Activated CD4-positive, alpha-beta T cell treated with anti-CD3 and anti-CD28 coated beads for 36 hours (primary cell): ENCODE data around the gene RNFT2. TPM values are rescaled to one million over a fixed set of nuclear protein-coding genes. Genes with fewer than 3 reads are reported as not detected.

ENCODE experiments used
- ATAC-seq: fragments of 200-7000 bp; cut with Tn5 transposase; one replicate; pipeline ENCODE4 v1.10.0; 2021; ENCODE audit warnings: mild to moderate bottlenecking, moderate library complexity
- CTCF ChIA-PET: fragments of 350-600 bp; sonication (Branson Sonifier 250); formaldehyde crosslinking; loops from one replicate; lab custom pipeline; 2021; ENCODE audit warnings: antibody characterized with exemption; lab: Charles Lee
- POLR2A ChIA-PET: fragments of 350-600 bp; sonication (Branson Sonifier 250); formaldehyde crosslinking; loops from one replicate; lab custom pipeline; 2021; ENCODE audit warnings: antibody characterized with exemption, inconsistent platforms; lab: Charles Lee
- DNase-seq: peaks from one replicate; pipeline ENCODE4 v3.0.0-alpha.2; 2020
- H3K27ac Mint-ChIP-seq: one replicate; pipeline ENCODE4 v1.8.0; 2021; ENCODE audit warnings: mixed read lengths
- H3K27me3 Mint-ChIP-seq: one replicate; pipeline ENCODE4 v1.8.0; 2021; ENCODE audit warnings: mixed read lengths
- H3K36me3 Mint-ChIP-seq: one replicate; pipeline ENCODE4 v1.8.0; 2021; ENCODE audit warnings: low read depth, mixed read lengths
- H3K4me1 Mint-ChIP-seq: one replicate; pipeline ENCODE4 v1.8.0; 2021; ENCODE audit warnings: mixed read lengths
- H3K4me3 Mint-ChIP-seq: one replicate; pipeline ENCODE4 v1.8.0; 2021; ENCODE audit warnings: mild to moderate bottlenecking, moderate library complexity, mixed read lengths
- H3K9me3 Mint-ChIP-seq: one replicate; pipeline ENCODE4 v1.8.0; 2021; ENCODE audit warnings: low read depth, mixed read lengths
- intact Hi-C, 2 experiments: fragments of 100-400 bp; cut with DNase I in 1 of 2; cut with micrococcal nuclease in 1 of 2; formaldehyde crosslinking; loops; one replicate each; pipeline versions ENCODE4 v1.14.2 to v1.15.1; 2022 to 2024; cut with DNase I, micrococcal nuclease
- total RNA-seq, 2 experiments: library from RNA; stranded (reverse); gene quantifications; one replicate each; pipeline ENCODE4 v1.2.3, GENCODE V29; 2021

RNFT2 gene
- total RNA-seq, 2 experiments from 2014 or later: 14.7 to 15.0 TPM

DNA sequence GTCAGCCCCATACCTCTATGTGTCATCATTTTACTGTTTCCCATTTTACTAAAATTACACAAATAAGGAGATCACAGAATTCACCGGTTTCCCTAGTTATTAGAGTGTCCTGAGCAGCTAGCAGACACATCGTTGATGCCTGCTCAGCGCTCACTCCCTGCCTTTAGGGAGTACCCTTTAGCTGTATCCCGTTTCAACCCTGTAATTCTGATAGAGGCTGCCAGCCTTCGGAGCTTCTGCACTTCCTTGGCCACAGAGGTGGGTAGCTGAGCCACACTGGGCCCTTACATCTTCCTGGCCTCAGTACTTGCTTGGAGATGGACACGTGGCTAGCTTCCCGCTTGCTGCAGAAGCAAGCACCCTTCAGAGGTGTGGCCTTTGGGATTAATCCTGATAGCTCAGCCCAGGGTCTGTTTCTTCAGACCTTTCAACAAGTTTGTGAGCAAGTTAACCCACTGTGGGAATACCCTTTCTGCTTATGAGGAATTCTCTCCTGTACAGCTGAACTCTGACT lies 158.4 kb downstream of the RNFT2 start:
- ATAC-seq: no peak
- peaks cover 8% of the 10 kb centered on the region for H3K27me3 Mint-ChIP-seq
- ChIA-PET POLR2A (no interaction called here), CTCF (interaction anchor here (0.7 kb wide), 1 partner anchor 78 kb away, joined by 3 read pairs; no protein-coding TSS in a partner anchor)
- no peak for DNase-seq
- H3K4me1 Mint-ChIP-seq: no peaks in the 10 kb centered on the region
- H3K4me3 Mint-ChIP-seq: no peak overlapping the region
- H3K36me3 Mint-ChIP-seq: no peaks in the 10 kb centered on the region
- no peak overlapping the region for H3K27ac Mint-ChIP-seq
- intact Hi-C loops: no loop called here
- H3K9me3 Mint-ChIP-seq: no peaks in the 10 kb centered on the region

DNA sequence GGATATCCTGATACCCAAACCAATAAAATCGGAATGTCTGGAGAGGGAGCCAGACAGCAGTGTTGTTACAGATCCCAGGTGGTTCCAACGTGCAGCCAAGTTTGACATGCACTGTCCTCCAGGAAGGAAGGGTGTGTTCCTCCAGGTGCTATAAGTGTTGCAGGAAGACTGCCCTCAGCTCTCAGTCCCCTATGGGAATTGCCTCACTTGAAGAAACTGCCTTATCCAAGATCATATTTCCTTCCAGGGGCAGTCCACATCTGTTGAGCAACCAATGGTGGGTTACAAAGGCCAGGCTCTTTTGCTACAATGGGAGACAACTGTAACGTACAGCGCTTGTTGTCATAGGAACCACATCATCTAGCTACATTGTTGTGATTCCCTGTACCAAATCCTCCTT lies 159.4 kb downstream of the RNFT2 start:
- no peaks in the 10 kb centered on the region for H3K36me3 Mint-ChIP-seq
- ChIA-PET CTCF (no interaction called here), POLR2A (no interaction called here)
- DNase-seq: no peak
- H3K9me3 Mint-ChIP-seq: no peaks in the 10 kb centered on the region
- no peak overlapping the region for H3K4me3 Mint-ChIP-seq
- H3K27me3 Mint-ChIP-seq: peaks cover 15% of the 10 kb centered on the region
- H3K27ac Mint-ChIP-seq: no peak overlapping the region
- intact Hi-C loops: no loop called here
- no peak for ATAC-seq
- H3K4me1 Mint-ChIP-seq: no peaks in the 10 kb centered on the region

- Mint-ChIP-seq H3K36me3 (no peaks in the 10 kb centered on the region), H3K27me3 (peaks cover 16% of the 10 kb centered on the region), H3K9me3 (no peaks in the 10 kb centered on the region), H3K27ac (no peak overlapping the region), H3K4me1 (no peaks in the 10 kb centered on the region), H3K4me3 (no peak overlapping the region)
- ChIA-PET POLR2A (no interaction called here), CTCF (interaction anchor here (1.3 kb wide), 1 partner anchor 16 kb away, joined by 3 read pairs; no protein-coding TSS in a partner anchor)
- ATAC-seq (no peak), DNase-seq (no peak)
- intact Hi-C loops: no loop called here
Measured at GRCh38 chr12:116898669-116899068, 160.6 kb downstream of the RNFT2 start.

- DNase-seq (no peak), ATAC-seq (no peak)
- POLR2A ChIA-PET: no interaction called here
- Mint-ChIP-seq H3K36me3 (no peaks in the 10 kb centered on the region), H3K9me3 (no peaks in the 10 kb centered on the region), H3K4me1 (no peaks in the 10 kb centered on the region), H3K4me3 (no peak overlapping the region), H3K27me3 (peaks cover 21% of the 10 kb centered on the region), H3K27ac (no peak overlapping the region)
- CTCF ChIA-PET: interaction anchor here (0.6 to 1.1 kb wide), 3 partner anchors 9 to 266 kb away, joined by 3 to 5 read pairs (median 3); partner anchors contain the start of gene FBXW8
- intact Hi-C loops: no loop called here
Measured at GRCh38 chr12:116901612-116902011, 163.5 kb downstream of the RNFT2 start.

Other genes starting within 250 kb of the RNFT2 start
- gene MAP1LC3B2, start 178.9 kb upstream of the RNFT2 start, total RNA-seq: 1 to 10 TPM in 1 of 2 experiments, not detected in 1; 1.8 TPM
- gene SPRING1, start 246 bp upstream of the RNFT2 start, total RNA-seq: 10 to 100 TPM; 15.3 to 17.4 TPM
- gene HRK, start 143.1 kb downstream of the RNFT2 start, total RNA-seq: not detected
- gene FBXW8, start 172.6 kb downstream of the RNFT2 start, total RNA-seq: 1 to 10 TPM; 5.7 to 6.1 TPM